ENCODE data around the gene JAK3. TPM values are rescaled to one million over a fixed set of nuclear protein-coding genes. Genes with fewer than 3 reads are reported as not detected.

Gene JAK3
- total and polyA plus RNA-seq, 4 donors = 0.87 to 7.1 (median 3.0) TPM

GRCh38 chr19:17883627-17884410 lies 36.0 kb upstream of the JAK3 start (continued):
- no peak for TF ChIP-seq NR2F2 (IDR thresholded peaks at IDR 0.05)
- no peak for TF ChIP-seq ATF3 (IDR thresholded peaks at IDR 0.05)

DNA sequence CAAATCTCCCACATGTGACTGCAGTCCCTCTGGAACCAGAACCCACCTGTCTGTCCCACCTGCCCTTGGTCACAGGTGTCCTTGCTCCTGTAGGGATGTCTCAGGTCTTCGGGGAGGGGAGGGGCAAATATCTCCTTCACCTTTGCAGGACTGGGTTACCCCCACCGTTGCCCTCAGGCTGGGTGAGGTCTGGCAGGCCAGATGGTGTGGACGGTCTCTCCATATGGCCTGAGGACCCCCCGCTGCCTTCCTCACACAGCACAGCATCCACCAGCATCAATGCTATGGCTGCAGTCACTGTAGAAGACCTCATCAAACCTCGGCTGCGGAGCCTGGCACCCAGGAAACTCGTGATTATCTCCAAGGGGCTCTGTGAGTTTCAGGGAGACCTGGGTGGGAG lies 33.9 kb upstream of the JAK3 start:
- no peaks in the 10 kb centered on the region for H3K27me3 ChIP-seq (ENCODE audit: control insufficient read depth in 4 of 4, insufficient read depth in 4 of 4, low read length in 3 of 4)
- H3K9ac ChIP-seq (ENCODE audit: low read depth in 1 of 2, low read length in 2 of 2) = no peak overlapping the region
- no peak overlapping the region for H3K4me3 ChIP-seq (ENCODE audit: low read depth in 1 of 3, low read length in 3 of 3)
- no peaks in the 10 kb centered on the region for H3K9me3 ChIP-seq (ENCODE audit: control insufficient read depth in 4 of 4, low read length in 3 of 4)
- 74% methylated on average over 7 of the region's 7 CpGs for WGBS
- H3K36me3 ChIP-seq (ENCODE audit: control insufficient read depth in 4 of 4, insufficient read depth in 3 of 4, low read depth in 1 of 4, low read length in 3 of 4) = no peaks in the 10 kb centered on the region
- no peaks in the 10 kb centered on the region for H3K4me1 ChIP-seq (ENCODE audit: control insufficient read depth in 4 of 4, insufficient read depth in 4 of 4, low read length in 3 of 4)
- H3K27ac ChIP-seq (ENCODE audit: low read depth in 1 of 2, low read length in 2 of 2) = no peak overlapping the region
- DNase-seq (ENCODE audit: low spot score) = no peak
- TF ChIP-seq TAF1 (conservative IDR thresholded peaks at IDR 0.05) (no peak), RAD21 (IDR thresholded peaks at IDR 0.05) (no peak), FOXA2 (IDR thresholded peaks at IDR 0.05) (no peak), ATF3 (IDR thresholded peaks at IDR 0.05) (no peak), HNF4G (IDR thresholded peaks at IDR 0.05) (no peak), GABPA (IDR thresholded peaks at IDR 0.05 in 1 of 2, conservative IDR thresholded peaks at IDR 0.05 in 1 of 2) (no peak)

DNA sequence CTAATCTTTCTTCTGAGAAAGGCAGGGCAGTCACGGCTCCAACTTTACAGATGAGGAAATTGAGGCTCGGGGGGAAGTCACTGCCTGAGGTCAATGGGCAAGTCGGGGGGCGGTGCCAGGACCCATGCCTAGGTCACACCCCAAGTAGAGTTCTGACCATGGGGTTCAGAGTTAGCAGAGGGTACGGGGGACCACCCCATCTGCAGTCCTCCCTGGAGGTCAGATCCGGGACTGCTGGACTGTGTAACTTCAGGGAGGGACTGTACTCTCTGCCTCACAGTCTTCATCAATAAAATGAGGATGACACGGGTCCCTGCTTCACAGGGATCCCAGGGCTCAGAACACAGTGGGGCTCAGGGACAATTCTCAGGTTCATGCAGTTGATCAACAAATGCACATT lies 31.7 kb upstream of the JAK3 start:
- DNase-seq (ENCODE audit: low spot score) = no peak
- Histone ChIP-seq H3K9ac (ENCODE audit: low read depth in 1 of 2, low read length in 2 of 2) (no peak overlapping the region), H3K27ac (ENCODE audit: low read depth in 1 of 2, low read length in 2 of 2) (no peak overlapping the region), H3K9me3 (ENCODE audit: control insufficient read depth in 4 of 4, low read length in 3 of 4) (no peaks in the 10 kb centered on the region), H3K4me1 (ENCODE audit: control insufficient read depth in 4 of 4, insufficient read depth in 4 of 4, low read length in 3 of 4) (no peaks in the 10 kb centered on the region), H3K36me3 (ENCODE audit: control insufficient read depth in 4 of 4, insufficient read depth in 3 of 4, low read depth in 1 of 4, low read length in 3 of 4) (no peaks in the 10 kb centered on the region), H3K4me3 (ENCODE audit: low read depth in 1 of 3, low read length in 3 of 3) (no peak overlapping the region), H3K27me3 (ENCODE audit: control insufficient read depth in 4 of 4, insufficient read depth in 4 of 4, low read length in 3 of 4) (peaks cover 0 to 4% (median 0%) of the 10 kb centered on the region in 4 donors)
- TF ChIP-seq EGR1 (IDR thresholded peaks at IDR 0.05; ENCODE audit: low read depth in 2 of 2) (no peak), HNF4G (IDR thresholded peaks at IDR 0.05) (no peak), FOXA1 (IDR thresholded peaks at IDR 0.05) (no peak), NR2F2 (IDR thresholded peaks at IDR 0.05) (no peak), SP1 (IDR thresholded peaks at IDR 0.05) (no peak), HNF4A (conservative IDR thresholded peaks at IDR 0.05) (no peak), FOXA2 (IDR thresholded peaks at IDR 0.05) (no peak), YY1 (IDR thresholded peaks at IDR 0.05) (no peak), TAF1 (conservative IDR thresholded peaks at IDR 0.05) (no peak)
- TF ChIP-seq, protein P1, sequence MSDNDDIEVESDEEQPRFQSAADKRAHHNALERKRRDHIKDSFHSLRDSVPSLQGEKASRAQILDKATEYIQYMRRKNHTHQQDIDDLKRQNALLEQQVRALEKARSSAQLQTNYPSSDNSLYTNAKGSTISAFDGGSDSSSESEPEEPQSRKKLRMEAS (IDR thresholded peaks at IDR 0.05) = no peak
- 72% methylated on average over 7 of the region's 7 CpGs for WGBS

DNA sequence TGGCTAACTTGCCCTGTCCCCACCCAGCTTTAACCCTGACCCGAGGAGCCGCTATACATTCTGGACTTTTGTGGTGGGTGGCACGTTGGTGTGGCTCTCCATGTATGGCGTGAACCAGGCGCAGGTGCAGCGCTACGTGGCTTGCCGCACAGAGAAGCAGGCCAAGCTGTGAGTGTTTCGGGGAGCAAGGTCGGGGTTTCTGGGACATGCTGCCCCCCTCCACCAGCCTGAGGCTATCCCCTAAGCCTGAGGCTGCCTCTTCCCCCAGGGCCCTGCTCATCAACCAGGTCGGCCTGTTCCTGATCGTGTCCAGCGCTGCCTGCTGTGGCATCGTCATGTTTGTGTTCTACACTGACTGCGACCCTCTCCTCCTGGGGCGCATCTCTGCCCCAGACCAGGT lies 29.9 kb upstream of the JAK3 start:
- Histone ChIP-seq H3K27ac (ENCODE audit: low read depth in 1 of 2, low read length in 2 of 2) (no peak overlapping the region), H3K9me3 (ENCODE audit: control insufficient read depth in 4 of 4, low read length in 3 of 4) (no peaks in the 10 kb centered on the region), H3K27me3 (ENCODE audit: control insufficient read depth in 4 of 4, insufficient read depth in 4 of 4, low read length in 3 of 4) (peaks cover 0 to 6% (median 2%) of the 10 kb centered on the region in 4 donors), H3K36me3 (ENCODE audit: control insufficient read depth in 4 of 4, insufficient read depth in 3 of 4, low read depth in 1 of 4, low read length in 3 of 4) (no peaks in the 10 kb centered on the region), H3K4me3 (ENCODE audit: low read depth in 1 of 3, low read length in 3 of 3) (no peak overlapping the region), H3K4me1 (ENCODE audit: control insufficient read depth in 4 of 4, insufficient read depth in 4 of 4, low read length in 3 of 4) (no peaks in the 10 kb centered on the region), H3K9ac (ENCODE audit: low read depth in 1 of 2, low read length in 2 of 2) (no peak overlapping the region)
- DNase-seq (ENCODE audit: low spot score) = no peak
- WGBS = 89% methylated on average over 16 of the region's 16 CpGs
- no peak for TF ChIP-seq SP1 (IDR thresholded peaks at IDR 0.05)
- TF ChIP-seq FOXA1 (IDR thresholded peaks at IDR 0.05) = no peak
- TF ChIP-seq ATF3 (IDR thresholded peaks at IDR 0.05) = no peak
- no peak for TF ChIP-seq RAD21 (IDR thresholded peaks at IDR 0.05)
- TF ChIP-seq YY1 (IDR thresholded peaks at IDR 0.05) = no peak
- no peak for TF ChIP-seq EGR1 (IDR thresholded peaks at IDR 0.05; ENCODE audit: low read depth in 2 of 2)
- no peak for TF ChIP-seq NR2F2 (IDR thresholded peaks at IDR 0.05)
- TF ChIP-seq RXRA (IDR thresholded peaks at IDR 0.05) = no peak
- TF ChIP-seq CTCF (IDR thresholded peaks at IDR 0.05; ENCODE audit: low read depth, low read length, missing input control) = no peak
- no peak for TF ChIP-seq HNF4G (IDR thresholded peaks at IDR 0.05)
- no peak for TF ChIP-seq ZBTB33 (IDR thresholded peaks at IDR 0.05)
- TF ChIP-seq TAF1 (conservative IDR thresholded peaks at IDR 0.05) = no peak
- TF ChIP-seq, protein P1 (IDR thresholded peaks at IDR 0.05) = no peak
- no peak for TF ChIP-seq JUND (IDR thresholded peaks at IDR 0.05)
- no peak for TF ChIP-seq GABPA (IDR thresholded peaks at IDR 0.05 in 1 of 2, conservative IDR thresholded peaks at IDR 0.05 in 1 of 2)
- no peak for TF ChIP-seq FOXA2 (IDR thresholded peaks at IDR 0.05)
- TF ChIP-seq HNF4A (conservative IDR thresholded peaks at IDR 0.05) = no peak
